HepG2 (cell line): Measurements from ENCODE around the gene SYN1. TPM values are rescaled to one million over a fixed set of nuclear protein-coding genes. Genes with fewer than 3 reads are reported as not detected.

Source experiments
- ATAC-seq: fragments of 200-7000 bp; cut with Tn5 transposase; 3 replicates; pipeline ENCODE4 v1.9.1; 2020; ENCODE audit warnings: mild to moderate bottlenecking, moderate library complexity
- BruUV-seq: library from RNA; stranded (reverse); fragments of 400-500 nt; replicated peaks from 2 replicates; lab custom pipeline; 2021; lab: Mats Ljungman, UMichigan
- CTCF ChIA-PET: fragments of 300-600 bp; formaldehyde crosslinking; extraction: SDS; loops from one replicate; lab custom pipeline; 2021; ENCODE audit warnings: low total read pairs, inconsistent platforms, low intra/inter-chr PET ratio; lab: Yijun Ruan, JAX
- POLR2A ChIA-PET: fragments of 350-600 bp; sonication (Branson Sonifier 250); formaldehyde crosslinking; loops from one replicate; lab custom pipeline; 2020; ENCODE audit warnings: antibody characterized with exemption, inconsistent platforms; lab: Yijun Ruan, JAX
- DNase-seq: peaks from one replicate; pipeline ENCODE4 v3.0.0-alpha.2; 2015; ENCODE audit warnings: low spot score
- FAIRE-seq: peaks from 3 replicates; lab custom pipeline; 2011; peaks lifted over from hg19 to GRCh38; lab: Jason Lieb, UNC
- H2AFZ ChIP-seq: one replicate; pipeline ENCODE4 v1.6.1; 2011; ENCODE audit warnings: low read length, inconsistent platforms
- H3K27ac ChIP-seq: fragments of 300-600 bp; 3 replicates; pipeline ENCODE4 v1.8.0; 2011; ENCODE audit warnings: mixed run types, mild to moderate bottlenecking, mixed read lengths, low read length, inconsistent platforms; ENCODE audit not compliant: insufficient read depth; ENCODE audit errors: extremely low read length
- H3K27me3 ChIP-seq, 2 experiments: fragments of 200-600 bp in 1 of 2; 2 replicates in 1 of 2; 3 replicates in 1 of 2; pipeline versions ENCODE4 v1.6.0 to v1.8.0; 2011; ENCODE audit warnings: low read length in 2 of 2, mild to moderate bottlenecking in 2 of 2, moderate library complexity in 2 of 2, inconsistent platforms in 1 of 2; ENCODE audit not compliant: insufficient read depth in 2 of 2, control insufficient read depth in 1 of 2
- H3K36me3 ChIP-seq, 2 experiments: fragments of 200-600 bp in 1 of 2; replicated peaks in 1 of 2; 2 replicates in 1 of 2; 3 replicates in 1 of 2; pipeline versions ENCODE4 v1.5.1 to v1.8.0; 2011; ENCODE audit warnings: low read length in 2 of 2, inconsistent platforms in 1 of 2; ENCODE audit not compliant: insufficient read depth in 2 of 2, control insufficient read depth in 1 of 2
- H3K4me1 ChIP-seq: 2 replicates; pipeline ENCODE4 v1.5.1; 2012; ENCODE audit warnings: low read length, inconsistent platforms; ENCODE audit not compliant: insufficient read depth
- H3K4me2 ChIP-seq: 2 replicates; pipeline ENCODE4 v1.6.0; 2011; ENCODE audit warnings: low read depth, low read length, inconsistent platforms
- H3K4me3 ChIP-seq, 3 experiments: fragments of 200-600 bp in 1 of 3; sonication (generic), shearing (Covaris generic) in 1 of 3; replicated peaks in 1 of 3; 2 replicates each; pipeline ENCODE4 v1.5.1; 2011 to 2016; ENCODE audit warnings: low read length in 3 of 3, inconsistent platforms in 2 of 3, low read depth in 2 of 3, mild to moderate bottlenecking in 2 of 3, control low read depth in 1 of 3, mixed read lengths in 1 of 3; ENCODE audit not compliant: insufficient read depth in 1 of 3
- H3K79me2 ChIP-seq: one replicate; pipeline ENCODE4 v1.6.1; 2011; ENCODE audit warnings: low read length, inconsistent platforms; ENCODE audit not compliant: insufficient read depth
- H3K9ac ChIP-seq: 2 replicates; pipeline ENCODE4 v1.6.0; 2011; ENCODE audit warnings: mild to moderate bottlenecking, low read depth, low read length, inconsistent platforms; ENCODE audit not compliant: insufficient read depth
- H3K9me3 ChIP-seq: 2 replicates; pipeline ENCODE4 v1.5.1; 2012; ENCODE audit warnings: mild to moderate bottlenecking, low read length
- H4K20me1 ChIP-seq: 2 replicates; pipeline ENCODE4 v1.6.0; 2011; ENCODE audit warnings: inconsistent platforms, mild to moderate bottlenecking, low read length, moderate library complexity; ENCODE audit not compliant: insufficient read depth
- ATF2 ChIP-seq: sonication (generic); formaldehyde crosslinking; IDR thresholded peaks from 2 replicates; pipeline ENCODE4 v1.4.0; 2020; ENCODE audit warnings: missing genetic modification reagents
- EZH2 ChIP-seq: conservative IDR thresholded peaks from 2 replicates; pipeline ENCODE4 v1.6.1; 2012; ENCODE audit warnings: mild to moderate bottlenecking, low read depth, low read length, moderate library complexity
- FLYWCH1 ChIP-seq: sonication (generic); formaldehyde crosslinking; IDR thresholded peaks from 2 replicates; pipeline ENCODE4 v1.8.1; 2023; ENCODE audit warnings: mild to moderate bottlenecking, missing genetic modification reagents
- IRF2 ChIP-seq: IDR thresholded peaks from 2 replicates; pipeline ENCODE4 v1.6.1; 2018; ENCODE audit warnings: missing genetic modification reagents, missing compliant biosample characterization
- JUNB ChIP-seq: sonication (generic); formaldehyde crosslinking; IDR thresholded peaks from 2 replicates; pipeline ENCODE4 v1.8.0; 2022; ENCODE audit warnings: missing genetic modification reagents, mild to moderate bottlenecking, borderline replicate concordance
- KLF13 ChIP-seq: sonication (generic); formaldehyde crosslinking; IDR thresholded peaks from 2 replicates; pipeline ENCODE4 v1.4.0; 2020; ENCODE audit warnings: mild to moderate bottlenecking, missing genetic modification reagents
- RFX3 ChIP-seq: IDR thresholded peaks from 2 replicates; pipeline ENCODE4 v1.6.1; 2016; ENCODE audit warnings: missing biosample characterization, missing genetic modification reagents
- TBX2 ChIP-seq: sonication (generic); formaldehyde crosslinking; IDR thresholded peaks from 2 replicates; pipeline ENCODE4 v1.5.0; 2020; ENCODE audit warnings: missing genetic modification reagents, mild to moderate bottlenecking, borderline replicate concordance
- TCF7 ChIP-seq: sonication (generic); IDR thresholded peaks from 2 replicates; pipeline ENCODE4 v1.6.1; 2016; ENCODE audit warnings: antibody characterized with exemption, low read depth
- ZNF496 ChIP-seq: sonication (generic); formaldehyde crosslinking; IDR thresholded peaks from 2 replicates; pipeline ENCODE4 v1.8.1; 2023; ENCODE audit warnings: mild to moderate bottlenecking, moderate library complexity, missing genetic modification reagents; ENCODE audit not compliant: insufficient replicate concordance
- WGBS: methylation state at CpG from one replicate; pipeline ENCODE4 v1.1.6; 2017; ENCODE audit warnings: low lambda C conversion rate; 5-methylcytosine and 5-hydroxymethylcytosine counted together
- in situ Hi-C: cut with HindIII; loops from 2 replicates; pipeline ENCODE4 v1.10.0; 2017; ENCODE audit warnings: low pct_unique_long_range_greater_than_20kb; ENCODE audit not compliant: extremely low pct_ligation_motif_present
- intact Hi-C: fragments of 100-400 bp; cut with micrococcal nuclease; formaldehyde crosslinking; loops from one replicate; pipeline ENCODE4 v1.10.0; 2022; ENCODE audit not compliant: unreplicated experiment
- polyA plus RNA-seq, 8 experiments: library from polyadenylated mRNA; depleted of rRNA in 3 of 8; stranded (reverse) in 7 of 8; unstranded in 1 of 8; fragments of >200 nt; fragmentation: Illumina TruSeq in 4 of 8; extraction: Trizol in 4 of 8; gene quantifications; 2 replicates each; pipeline versions ENCODE4 v1.2.1 to v1.2.3, GENCODE V29; 2011 to 2016; ENCODE audit warnings: low read depth in 4 of 8, missing spikeins in 1 of 8, mixed read lengths in 1 of 8; ENCODE audit not compliant: insufficient read depth in 1 of 8
- total RNA-seq, 5 experiments: library from RNA; depleted of rRNA; stranded (reverse); fragments of >200 nt; fragmentation: Illumina TruSeq; extraction: Trizol; gene quantifications; 2 replicates each; pipeline ENCODE4 v1.2.3, GENCODE V29; 2016; ENCODE audit warnings: low read depth in 1 of 5

The SYN1 gene
- total and polyA plus RNA-seq, 2 of the 13 experiments (the other 11 are each of a cell fraction or from before 2014, with no cell fraction given): not detected

- Histone ChIP-seq H3K4me2 (no peak overlapping the region), H3K79me2 (no peaks in the 10 kb centered on the region), H4K20me1 (no peaks in the 10 kb centered on the region), H3K4me1 (no peaks in the 10 kb centered on the region), H3K27ac (no peak overlapping the region), H3K9ac (no peak overlapping the region), H3K27me3 (no peaks in the 10 kb centered on the region), H3K4me3 (no peak overlapping the region), H2AFZ (no peak overlapping the region), H3K9me3 (no peaks in the 10 kb centered on the region), H3K36me3 (no peaks in the 10 kb centered on the region)
- ChIA-PET CTCF (no interaction called here), POLR2A (no interaction called here)
- no TSS peak for BruUV-seq
- ATAC-seq: no peak
- in situ Hi-C loops (no loop called here), intact Hi-C loops (no loop called here)
- FAIRE-seq: no peak
- DNase-seq: no peak
- TF ChIP-seq FLYWCH1 (CRISPR knock-in tag) (no peak), KLF13 (CRISPR knock-in tag) (no peak), RFX3 (CRISPR knock-in tag) (no peak), JUNB (no peak), ATF2 (no peak), TCF7 (no peak), TBX2 (no peak), IRF2 (CRISPR knock-in tag) (no peak)
- WGBS: 44% methylated on average over 4 of the region's 4 CpGs
Measured at GRCh38 chrX:47610511-47610910, 9.1 kb downstream of the SYN1 start.

- intact Hi-C loops: no loop called here
- 3% methylated on average over 6 of the region's 9 CpGs for whole genome bisulfite sequencing
Measured at GRCh38 chrX:47608130-47608810, 11.4 kb downstream of the SYN1 start.

More at GRCh38 chrX:47608130-47608810, 11.4 kb downstream of the SYN1 start:
- POLR2A ChIA-PET: no interaction called here
- Histone ChIP-seq H3K4me3 (no peak overlapping the region), H3K4me2 (no peak overlapping the region), H3K9ac (no peak overlapping the region), H3K27ac (no peak overlapping the region), H3K4me1 (no peaks in the 10 kb centered on the region), H3K79me2 (no peaks in the 10 kb centered on the region), H4K20me1 (no peaks in the 10 kb centered on the region), H3K27me3 (no peaks in the 10 kb centered on the region), H3K9me3 (no peaks in the 10 kb centered on the region), H3K36me3 (no peaks in the 10 kb centered on the region), H2AFZ (no peak overlapping the region)
- no peak for ATAC-seq
- FAIRE-seq: no peak
- in situ Hi-C loops: no loop called here
- TF ChIP-seq EZH2 (no peak), ZNF496 (CRISPR knock-in tag) (no peak)
- CTCF ChIA-PET: no interaction called here
- no TSS peak for BruUV-seq
- no peak for DNase-seq
